Measurements from ENCODE around the gene USP32.
"Not testable (repeated sequence)": the region's sequence is repeated elsewhere in the genome, so short reads cannot be mapped to it uniquely, and the experiment has no call there.

DNA sequence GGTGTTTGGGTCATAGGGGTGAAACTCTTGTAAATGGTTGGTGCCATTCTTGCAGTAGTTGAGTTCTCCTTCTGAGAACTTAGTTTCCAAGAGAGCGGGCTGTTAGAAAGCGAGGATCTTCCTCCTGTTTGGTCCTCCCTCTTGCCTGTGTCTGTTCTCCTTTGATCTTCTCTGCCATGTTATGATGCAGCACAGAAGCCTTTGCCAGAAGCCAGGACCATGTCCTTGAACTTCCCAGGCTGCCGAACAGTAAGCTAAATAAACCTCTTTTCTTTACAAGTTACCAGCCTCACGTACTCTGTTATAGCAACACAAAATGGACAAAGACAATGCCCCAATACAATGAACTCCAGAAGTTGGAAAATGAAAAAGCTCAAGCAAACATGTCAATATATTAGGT, 201.9 kb downstream of the USP32 start:
- TF ChIP-seq, protein P1, sequence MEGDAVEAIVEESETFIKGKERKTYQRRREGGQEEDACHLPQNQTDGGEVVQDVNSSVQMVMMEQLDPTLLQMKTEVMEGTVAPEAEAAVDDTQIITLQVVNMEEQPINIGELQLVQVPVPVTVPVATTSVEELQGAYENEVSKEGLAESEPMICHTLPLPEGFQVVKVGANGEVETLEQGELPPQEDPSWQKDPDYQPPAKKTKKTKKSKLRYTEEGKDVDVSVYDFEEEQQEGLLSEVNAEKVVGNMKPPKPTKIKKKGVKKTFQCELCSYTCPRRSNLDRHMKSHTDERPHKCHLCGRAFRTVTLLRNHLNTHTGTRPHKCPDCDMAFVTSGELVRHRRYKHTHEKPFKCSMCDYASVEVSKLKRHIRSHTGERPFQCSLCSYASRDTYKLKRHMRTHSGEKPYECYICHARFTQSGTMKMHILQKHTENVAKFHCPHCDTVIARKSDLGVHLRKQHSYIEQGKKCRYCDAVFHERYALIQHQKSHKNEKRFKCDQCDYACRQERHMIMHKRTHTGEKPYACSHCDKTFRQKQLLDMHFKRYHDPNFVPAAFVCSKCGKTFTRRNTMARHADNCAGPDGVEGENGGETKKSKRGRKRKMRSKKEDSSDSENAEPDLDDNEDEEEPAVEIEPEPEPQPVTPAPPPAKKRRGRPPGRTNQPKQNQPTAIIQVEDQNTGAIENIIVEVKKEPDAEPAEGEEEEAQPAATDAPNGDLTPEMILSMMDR (IDR thresholded peaks at IDR 0.05; ENCODE audit: insufficient read depth, low read length, poor library complexity, severe bottlenecking): not testable (repeated sequence)
- TF ChIP-seq EZH2phosphoT487 (conservative IDR thresholded peaks at IDR 0.05; ENCODE audit: low read length): not testable (repeated sequence)

Data from SU-DHL-6 (cell line).